SK-MEL-5 (cell line): Measurements from ENCODE around the gene SPINK4. TPM values are rescaled to one million over a fixed set of nuclear protein-coding genes. Genes with fewer than 3 reads are reported as not detected.

Experiments used
- DNase-seq: peaks from one replicate; pipeline ENCODE4 v3.0.0-alpha.2; 2016; ENCODE audit warnings: low read depth, low spot score
- in situ Hi-C: cut with HindIII; loops from 2 replicates; pipeline ENCODE4 v1.10.0; 2016; ENCODE audit warnings: low sequenced_read_pairs, high pct_unique_total_duplicates, low pct_unique_long_range_greater_than_20kb
- total RNA-seq: library from RNA; depleted of rRNA; stranded (reverse); fragments of >200 nt; shearing (Covaris generic); gene quantifications from 2 replicates; pipeline ENCODE4 v1.2.3, GENCODE V29; 2014

The SPINK4 gene
- total RNA-seq, 1 experiment from 2014 or later = not detected

DNA sequence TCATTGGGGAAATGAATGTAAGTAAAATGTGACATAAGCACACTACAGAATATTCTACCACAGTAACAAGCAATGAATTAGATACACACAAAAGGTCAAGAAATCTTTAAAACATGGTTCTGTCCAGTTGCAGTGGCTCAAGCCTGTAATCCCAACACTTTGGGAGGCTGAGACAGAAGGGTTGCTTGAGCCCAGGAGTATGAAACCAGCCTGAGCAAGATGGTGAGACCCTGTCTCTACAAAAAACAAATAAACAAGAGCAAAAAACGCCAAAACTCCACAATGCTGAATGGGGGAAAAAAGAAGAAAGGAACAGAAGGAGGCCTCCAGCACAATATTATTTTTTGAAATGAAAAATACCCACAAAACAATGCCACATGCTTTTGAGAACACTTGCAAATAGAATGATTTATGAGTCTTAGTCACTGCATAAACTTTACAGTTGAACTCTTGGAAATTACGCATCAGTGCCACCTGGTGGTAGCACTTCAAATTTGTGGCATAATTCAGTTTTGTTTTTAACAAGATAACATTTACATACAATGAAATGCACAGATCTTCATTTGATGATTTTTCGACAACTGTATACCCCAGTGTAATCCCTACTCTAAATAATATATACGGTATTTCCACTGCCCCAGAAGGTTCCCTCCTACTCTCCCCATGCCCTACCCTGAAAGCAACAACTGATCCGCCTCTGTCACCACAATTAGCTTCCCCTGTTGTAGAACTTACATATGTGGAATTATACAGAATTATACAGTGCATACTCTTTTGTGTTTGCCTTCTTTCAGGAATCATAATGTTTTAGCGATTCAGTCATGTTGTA lies 14.4 kb upstream of the SPINK4 start:
- in situ Hi-C loops = no loop called here
- peak; percentile 75 for DNase-seq

DNA sequence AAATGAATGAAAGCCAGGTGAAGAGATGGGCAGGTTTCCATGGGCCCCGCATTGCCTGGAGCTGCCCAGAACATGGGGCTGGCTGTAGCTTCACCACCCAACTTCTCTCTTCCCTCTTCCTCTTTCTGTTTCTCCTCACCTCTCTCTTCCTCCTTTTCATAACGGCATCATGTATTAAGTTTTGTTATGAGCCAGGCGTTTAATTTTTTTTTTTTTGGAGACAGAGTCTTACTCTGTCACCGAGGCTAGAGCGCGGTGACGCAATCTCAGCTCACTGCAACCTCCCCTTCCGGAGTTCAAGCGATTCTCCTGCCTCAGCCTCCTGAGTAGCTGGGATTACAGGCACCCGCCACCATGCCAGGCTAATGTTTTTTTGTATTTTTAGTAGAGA lies 13.0 kb upstream of the SPINK4 start:
- DNase-seq = no peak
- in situ Hi-C loops = no loop called here

DNA sequence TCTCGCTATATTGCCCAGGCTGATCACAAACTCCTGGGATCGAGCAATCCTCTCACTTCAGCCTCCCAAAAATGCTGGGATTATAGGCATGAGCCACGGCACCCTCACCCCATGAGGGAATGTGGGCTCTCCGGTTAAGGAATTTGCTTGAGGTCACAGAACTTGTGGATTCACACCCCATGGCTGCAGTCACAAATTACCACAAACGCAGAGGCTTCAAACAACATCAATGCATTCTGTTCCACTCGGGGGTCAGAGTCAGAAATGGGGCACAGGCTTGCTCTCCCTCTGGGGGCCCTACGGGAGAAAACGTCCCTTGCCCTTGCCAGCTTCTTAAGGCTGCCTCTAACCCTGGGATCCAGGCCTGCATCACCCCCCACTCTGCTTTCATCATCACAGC lies 12.2 kb upstream of the SPINK4 start:
- in situ Hi-C loops = no loop called here
- DNase-seq = no peak

DNA sequence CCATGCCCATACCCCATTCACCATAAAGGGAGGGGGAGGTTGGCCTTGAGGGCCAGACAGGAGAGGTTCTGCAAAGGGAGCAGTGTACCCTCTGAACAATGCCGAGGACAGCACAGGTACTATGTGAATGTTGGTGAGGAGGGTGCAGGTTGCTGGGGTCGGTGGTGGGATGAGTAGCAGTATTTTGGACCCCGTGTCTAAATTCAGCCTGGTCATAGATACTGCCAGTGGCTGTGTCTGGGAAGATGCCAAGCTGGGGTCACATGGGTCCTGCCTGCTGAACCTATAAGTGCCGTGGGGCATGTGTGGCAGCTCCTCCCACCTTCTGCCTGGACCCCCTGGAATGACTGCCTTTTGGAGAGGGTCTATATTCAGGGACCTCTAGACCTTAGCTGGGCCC lies 11.4 kb upstream of the SPINK4 start:
- in situ Hi-C loops = no loop called here
- no peak for DNase-seq

DNA sequence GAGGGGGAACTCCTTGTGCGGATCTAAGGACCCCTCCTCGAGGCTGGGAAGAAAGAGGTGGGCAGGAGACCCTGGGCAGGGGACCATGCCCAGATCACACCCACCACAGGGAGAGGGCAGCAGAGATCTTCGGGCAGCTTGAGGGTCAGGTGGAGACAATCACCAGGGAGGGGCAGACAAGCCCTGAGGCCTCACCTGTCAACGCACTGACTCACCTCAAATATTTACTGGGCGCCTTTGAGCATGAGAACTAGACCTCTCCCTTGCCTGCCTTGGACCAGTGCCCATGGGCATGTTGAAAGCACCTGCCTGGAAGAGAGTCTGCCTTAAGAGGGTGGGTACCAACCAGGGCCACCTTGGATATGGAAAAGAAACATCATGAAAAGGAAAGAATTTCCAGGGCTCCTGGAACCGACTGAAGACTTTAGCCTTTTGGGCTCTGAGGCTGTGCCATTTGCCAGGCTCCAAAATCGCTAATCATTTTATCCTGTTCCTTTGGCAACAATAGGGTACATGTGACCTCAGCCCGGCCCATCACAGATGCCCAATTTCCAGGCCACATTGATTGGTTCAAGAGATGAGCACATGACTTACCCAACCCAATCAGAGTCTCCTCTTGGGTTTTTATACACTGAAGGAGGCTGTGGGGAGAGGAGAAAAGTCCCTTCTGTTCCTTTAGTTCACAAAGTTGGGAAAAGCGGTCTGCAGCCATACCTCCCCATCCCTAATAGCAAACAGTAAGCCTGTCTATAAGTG lies 10.4 kb upstream of the SPINK4 start:
- no peak for DNase-seq
- in situ Hi-C loops = no loop called here

DNA sequence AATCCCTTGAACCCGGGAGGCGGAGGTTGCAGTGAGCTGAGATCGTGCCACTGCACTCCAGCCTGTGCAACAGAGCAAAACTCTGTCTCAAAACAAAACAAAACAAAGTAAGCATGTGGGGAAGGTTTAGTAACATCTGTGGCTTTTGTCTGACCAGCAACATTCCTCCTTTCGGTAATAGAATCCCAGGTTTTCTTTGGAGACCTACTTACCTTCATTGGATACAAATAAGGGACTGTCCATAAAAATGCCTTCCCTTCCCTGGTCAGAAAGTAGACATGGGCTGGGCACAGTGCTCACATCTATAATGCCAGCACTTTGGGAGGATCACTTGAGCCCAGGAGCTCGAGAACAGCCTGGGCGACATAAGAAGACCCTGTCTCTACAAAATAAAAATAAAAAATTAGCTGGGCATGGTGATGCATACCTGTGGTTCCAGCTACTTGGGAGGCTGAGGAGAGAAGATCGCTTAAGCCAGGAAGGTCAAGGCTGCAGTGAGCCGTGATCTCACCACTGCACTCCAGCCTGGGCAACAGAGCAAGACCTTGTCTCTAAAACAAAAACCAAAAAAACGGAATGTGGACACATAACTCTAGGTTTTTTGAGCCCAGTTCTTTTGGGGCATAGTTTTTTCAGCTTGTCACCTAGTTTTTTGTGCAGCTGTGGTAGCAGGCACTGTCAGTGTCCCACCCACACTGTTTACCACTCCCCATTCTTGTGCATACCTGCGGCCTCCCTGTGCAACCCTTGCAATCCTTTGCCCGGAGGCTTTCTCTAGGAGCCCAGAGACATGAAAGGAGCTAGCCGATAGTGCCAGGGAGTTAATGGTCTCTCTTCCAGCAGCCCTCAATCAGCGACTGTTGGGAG lies 9.0 kb upstream of the SPINK4 start:
- no peak for DNase-seq
- in situ Hi-C loops = no loop called here

DNA sequence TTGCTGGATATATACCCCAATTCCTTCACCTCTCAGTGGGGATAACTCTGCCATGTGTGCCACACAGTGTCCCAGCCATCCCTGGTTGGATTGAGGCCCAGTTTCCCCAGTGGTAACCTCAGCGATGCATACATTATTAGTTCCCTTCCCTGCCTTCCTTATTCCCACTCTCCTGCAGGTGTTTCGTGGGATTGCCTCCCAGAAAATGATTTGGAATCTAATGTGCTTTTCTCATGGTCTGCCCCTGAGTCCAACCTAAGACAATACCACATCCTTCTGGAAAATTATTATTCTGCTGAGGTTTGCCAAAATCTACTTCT lies 8.4 kb upstream of the SPINK4 start:
- in situ Hi-C loops = no loop called here

DNA sequence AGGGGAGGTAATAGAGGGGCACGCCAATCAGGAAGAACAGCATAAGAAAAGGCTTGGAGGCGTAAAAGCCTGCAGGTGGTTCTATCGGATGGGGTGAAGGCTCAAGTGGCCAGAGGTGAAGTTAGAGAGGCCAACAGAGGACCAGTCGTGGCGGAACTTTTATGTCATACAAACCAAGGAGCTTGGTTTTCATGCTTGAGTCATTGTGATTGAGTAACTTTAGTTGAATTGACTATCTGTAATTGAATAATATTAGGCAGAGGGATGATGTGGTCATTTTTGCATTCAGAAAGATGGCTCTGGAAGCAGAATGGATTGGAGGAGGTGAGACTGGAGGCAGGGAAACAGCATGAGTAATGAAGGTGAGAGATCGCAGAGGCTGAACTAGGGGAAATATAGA lies 7.2 kb upstream of the SPINK4 start:
- in situ Hi-C loops = no loop called here

More for the DNA sequence above, 8.4 kb upstream of the SPINK4 start:
- no peak for DNase-seq

DNA sequence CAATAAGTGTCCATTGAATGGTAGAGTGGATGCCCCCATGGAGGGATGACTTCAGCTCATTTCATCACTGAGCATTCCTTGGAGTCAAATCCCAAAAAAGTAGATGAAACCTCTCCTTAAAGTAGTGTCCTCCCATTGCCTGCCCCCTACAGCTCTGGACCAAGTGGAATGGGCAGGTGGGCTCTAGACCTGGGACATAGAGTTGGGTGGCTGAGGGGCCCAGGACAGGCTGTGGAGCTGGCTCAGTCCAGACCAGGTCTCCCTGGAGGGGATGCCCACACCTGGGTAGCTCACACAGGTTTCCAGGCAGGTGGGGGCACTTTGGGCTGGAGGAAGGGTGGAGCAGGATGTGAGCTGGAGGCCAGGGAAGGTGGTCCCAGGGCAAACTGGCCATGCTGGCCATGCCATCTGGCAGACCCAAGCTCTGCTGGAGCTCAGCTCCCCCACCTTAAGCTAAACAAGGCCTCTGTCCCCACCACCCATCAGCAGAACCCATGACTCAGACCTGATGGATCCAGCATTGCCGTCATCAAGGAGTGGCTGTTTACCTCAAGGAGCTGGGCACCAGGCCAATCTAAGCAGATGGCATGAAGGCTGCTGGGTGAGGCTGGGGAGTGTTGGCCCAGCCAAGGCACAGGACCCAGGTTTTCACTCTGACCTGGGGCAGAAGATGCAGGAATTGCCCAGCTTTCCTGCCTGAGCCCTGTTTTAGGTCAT lies 6.2 kb upstream of the SPINK4 start:
- in situ Hi-C loops = no loop called here
- DNase-seq = peak; percentile 43

More for the DNA sequence above, 7.2 kb upstream of the SPINK4 start:
- no peak for DNase-seq

DNA sequence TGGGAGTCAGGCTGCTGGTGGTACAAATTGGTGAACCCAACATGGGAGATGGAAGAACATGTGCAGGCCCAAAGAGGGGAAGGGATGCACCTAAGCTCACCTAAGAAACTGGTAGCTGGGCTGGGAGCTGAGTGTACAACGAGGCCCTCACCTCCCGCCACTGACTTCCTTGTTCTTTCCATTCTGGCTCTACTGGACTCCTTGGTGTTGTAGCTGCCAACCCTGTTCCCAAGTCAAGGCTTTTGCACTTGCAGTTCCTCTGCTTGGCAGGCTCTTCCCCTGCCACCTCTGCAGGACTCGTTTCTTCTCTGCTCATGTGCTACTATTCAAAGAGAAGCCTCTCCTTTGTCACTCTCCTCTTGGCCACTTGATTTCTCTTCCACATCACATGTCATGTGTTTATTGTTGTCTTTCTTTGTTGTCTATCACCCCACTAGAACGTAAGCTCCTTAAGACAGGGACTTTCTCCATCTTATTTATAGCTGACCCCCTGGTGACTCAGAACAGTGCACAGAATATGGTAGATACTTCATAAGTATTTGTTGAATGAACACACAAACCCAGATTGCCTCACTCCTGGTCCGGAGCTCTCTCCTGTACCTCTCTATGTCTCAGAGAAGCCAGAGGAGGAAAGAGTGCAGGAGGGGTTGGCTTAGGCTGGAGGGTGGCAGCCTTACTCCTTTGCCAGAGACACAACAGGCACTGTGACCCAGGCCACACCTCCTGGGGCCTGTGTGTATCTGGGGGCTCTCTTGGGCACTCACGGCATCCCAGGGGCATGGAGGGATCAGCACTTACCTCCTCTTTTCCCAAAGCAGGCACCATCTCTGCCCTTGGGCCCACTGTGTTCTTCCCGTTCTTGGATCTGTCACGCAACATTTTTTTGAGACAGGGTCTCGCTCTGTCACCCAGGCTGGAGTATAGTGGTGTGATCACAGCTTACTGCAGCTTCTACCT lies 5.2 kb upstream of the SPINK4 start:
- no peak for DNase-seq
- in situ Hi-C loops = no loop called here

DNA sequence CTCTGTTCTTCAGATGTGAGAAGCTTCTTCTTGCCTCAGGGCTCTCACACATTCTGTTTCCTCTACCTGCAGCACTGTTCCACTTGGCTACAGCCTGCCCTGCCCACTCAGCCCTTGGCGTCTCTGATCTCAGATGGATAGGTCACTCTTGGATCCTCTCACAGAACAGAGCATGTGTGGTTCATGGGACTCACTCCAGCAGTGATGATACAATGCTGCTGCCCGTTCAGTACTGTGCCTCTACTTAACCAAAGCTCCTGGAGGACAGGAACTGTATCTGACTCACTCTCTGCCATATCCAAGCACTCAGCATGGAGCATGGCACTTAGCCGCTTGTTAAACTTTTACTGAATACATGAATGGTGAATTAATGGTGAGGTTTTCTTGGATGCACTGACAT lies 3.4 kb upstream of the SPINK4 start:
- no peak for DNase-seq
- in situ Hi-C loops = no loop called here

DNA sequence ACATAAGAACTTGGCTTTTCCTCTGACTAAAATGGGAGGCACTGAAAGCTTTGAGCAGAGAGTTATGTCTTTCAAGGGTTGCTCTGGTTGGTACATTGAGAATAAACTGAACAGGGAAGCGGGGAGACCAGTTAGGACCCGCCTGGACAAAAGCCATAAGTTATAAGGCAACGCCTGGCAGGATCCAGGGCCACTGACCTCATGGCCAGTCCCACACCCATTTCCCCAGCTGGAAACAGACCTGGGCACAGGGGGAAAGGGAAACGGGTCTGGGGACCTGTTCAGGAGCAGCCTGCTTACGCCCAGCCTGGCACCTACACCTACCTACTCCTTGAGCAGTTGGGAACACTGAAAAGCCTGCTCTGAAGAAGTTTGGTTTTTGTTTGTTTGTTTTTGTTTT lies 1.3 kb downstream of the SPINK4 start:
- in situ Hi-C loops = no loop called here
- DNase-seq = no peak

DNA sequence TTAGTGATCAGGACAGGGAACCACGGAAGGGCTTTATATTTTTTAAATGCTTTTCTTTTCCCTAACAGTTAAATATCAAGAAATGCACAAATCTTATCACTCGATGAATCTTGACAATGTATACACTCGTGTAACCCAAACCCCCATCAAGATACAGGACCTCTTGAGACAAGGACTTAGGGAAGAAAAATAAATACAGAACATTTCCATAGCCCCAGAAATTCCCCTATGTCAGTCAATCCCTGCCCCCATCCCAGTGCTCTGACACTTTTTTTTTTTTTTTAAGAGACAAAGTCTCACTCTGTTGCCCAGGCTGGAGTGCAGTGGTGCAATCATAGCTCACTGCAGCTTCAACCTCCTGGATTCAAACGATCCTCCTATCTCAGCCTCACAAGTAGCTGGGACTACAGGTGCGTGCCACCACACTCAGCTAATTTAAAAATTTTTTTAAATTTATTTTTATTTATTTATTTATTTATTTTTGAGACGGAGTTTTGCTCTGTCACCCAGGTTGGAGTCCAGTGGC lies 2.7 kb downstream of the SPINK4 start:
- in situ Hi-C loops = no loop called here
- DNase-seq = no peak

DNA sequence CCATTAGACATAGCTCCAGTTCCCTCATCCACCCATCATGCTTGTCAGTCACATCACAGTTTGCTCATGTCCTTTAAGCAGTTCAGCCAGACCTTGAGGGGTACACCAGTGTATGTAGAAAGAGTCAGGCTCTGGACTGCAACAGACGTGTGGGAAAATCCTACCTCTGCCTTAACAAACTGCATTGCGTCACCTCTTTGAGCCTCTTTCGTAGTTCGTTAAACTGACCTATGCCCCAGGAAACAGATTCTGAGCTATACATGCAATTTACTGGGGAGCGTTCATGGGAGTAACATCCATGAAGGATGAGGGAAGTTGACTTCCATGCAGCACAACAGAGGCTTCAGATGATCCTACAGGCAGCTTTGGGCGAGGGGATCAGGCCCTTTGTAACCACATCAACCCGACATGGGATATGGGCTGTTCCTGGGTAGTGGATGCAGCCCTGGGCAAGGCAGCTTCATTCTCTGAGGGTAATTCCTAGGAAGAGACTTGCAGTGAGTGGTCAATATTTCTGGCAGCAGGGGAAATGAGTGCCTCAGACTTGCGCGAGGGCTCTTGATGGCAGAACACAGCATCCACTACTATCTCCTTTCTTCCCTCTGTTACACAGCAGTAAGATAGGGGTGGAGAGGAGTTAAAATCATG lies 4.3 kb downstream of the SPINK4 start:
- DNase-seq = no peak
- in situ Hi-C loops = no loop called here

DNA sequence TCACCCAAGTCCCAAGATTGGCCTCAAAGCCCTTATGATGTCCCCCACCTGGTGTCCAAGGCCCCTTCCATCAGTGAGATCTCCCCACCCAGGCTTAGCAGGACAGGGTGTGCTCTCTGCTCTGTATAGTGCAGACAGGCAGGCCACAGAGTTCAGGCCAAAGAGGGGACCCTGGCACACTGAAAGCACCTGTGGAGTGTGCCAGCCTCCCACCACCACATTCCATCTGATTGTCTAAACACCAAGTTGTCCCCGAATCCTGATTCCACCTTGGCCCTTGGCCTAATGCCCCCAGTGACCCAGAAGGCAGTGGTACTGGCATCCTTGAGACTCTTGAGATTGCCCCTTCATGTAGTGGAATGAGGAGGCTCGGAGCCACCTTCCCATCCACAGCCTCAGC lies 5.4 kb downstream of the SPINK4 start:
- DNase-seq = no peak
- in situ Hi-C loops = no loop called here

DNA sequence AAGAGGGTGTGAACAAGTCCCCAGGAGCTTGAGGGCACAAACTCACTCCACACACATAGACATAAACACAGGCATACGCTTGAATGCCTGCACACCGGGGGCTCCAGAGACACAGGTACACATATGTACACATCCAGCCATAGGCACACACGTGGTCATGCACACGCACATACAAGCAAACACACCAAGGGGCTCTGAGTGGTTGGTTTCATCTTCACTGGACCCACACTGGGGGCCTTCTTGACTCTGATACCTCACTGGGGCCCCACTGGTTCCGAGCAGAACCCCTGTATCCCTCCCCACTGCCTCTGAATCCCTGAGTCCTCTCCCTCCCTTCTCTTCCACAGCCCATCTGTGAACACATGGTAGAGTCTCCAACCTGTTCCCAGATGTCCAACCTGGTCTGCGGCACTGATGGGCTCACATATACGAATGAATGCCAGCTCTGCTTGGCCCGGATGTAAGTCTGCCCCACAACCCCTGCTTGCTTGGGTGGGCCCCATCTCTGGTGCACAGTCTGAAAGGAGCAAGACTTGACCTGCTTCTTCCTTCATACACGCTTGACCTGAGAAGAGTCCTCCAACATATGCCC lies 6.4 kb downstream of the SPINK4 start:
- in situ Hi-C loops = no loop called here
- DNase-seq = no peak
